Hepatocyte (in vitro differentiated cells): ENCODE measurements around the gene OR52E4. TPM values are rescaled to one million over a fixed set of nuclear protein-coding genes. Genes with fewer than 3 reads are reported as not detected.

Experiments used
- DNase-seq: peaks from one replicate; pipeline ENCODE4 v3.0.0-alpha.2; 2016; ENCODE audit warnings: low spot score
- H2AFZ ChIP-seq: fragments of 200-600 bp; sonication (generic); 2 replicates; pipeline ENCODE4 v1.6.0; 2016; ENCODE audit warnings: antibody characterized with exemption, mild to moderate bottlenecking
- H3K27ac ChIP-seq: fragments of 200-600 bp; sonication (generic); 2 replicates; pipeline ENCODE4 v1.5.1; 2016; ENCODE audit warnings: mild to moderate bottlenecking
- H3K27me3 ChIP-seq: fragments of 200-600 bp; sonication (generic); 2 replicates; pipeline ENCODE4 v1.6.1; 2016
- H3K36me3 ChIP-seq: fragments of 200-600 bp; sonication (generic); replicated peaks from 2 replicates; pipeline ENCODE4 v1.5.1; 2016; ENCODE audit warnings: low read depth; ENCODE audit not compliant: insufficient read depth
- H3K4me1 ChIP-seq: fragments of 200-600 bp; sonication (generic); 2 replicates; pipeline ENCODE4 v1.5.1; 2016; ENCODE audit warnings: mild to moderate bottlenecking, moderate library complexity; ENCODE audit not compliant: insufficient read depth
- H3K4me2 ChIP-seq: fragments of 200-600 bp; sonication (generic); 2 replicates; pipeline ENCODE4 v1.6.0; 2016
- H3K4me3 ChIP-seq: fragments of 200-600 bp; sonication (generic); 2 replicates; pipeline ENCODE4 v1.5.1; 2016; ENCODE audit warnings: mild to moderate bottlenecking
- H3K79me2 ChIP-seq: fragments of 200-600 bp; sonication (generic); 2 replicates; pipeline ENCODE4 v1.6.0; 2017; ENCODE audit warnings: mild to moderate bottlenecking
- H3K9me2 ChIP-seq: fragments of 200-600 bp; sonication (generic); replicated peaks from 2 replicates; pipeline ENCODE4 v1.6.0; 2017; ENCODE audit warnings: mild to moderate bottlenecking; ENCODE audit not compliant: insufficient read depth
- H3K9me3 ChIP-seq: fragments of 200-600 bp; sonication (generic); 2 replicates; pipeline ENCODE4 v1.5.1; 2016; ENCODE audit warnings: low read depth, mild to moderate bottlenecking
- H4K20me1 ChIP-seq: fragments of 200-600 bp; sonication (generic); 2 replicates; pipeline ENCODE4 v1.6.0; 2016; ENCODE audit warnings: mild to moderate bottlenecking; ENCODE audit not compliant: insufficient read depth, poor library complexity, severe bottlenecking
- CTCF ChIP-seq: fragments of 200-600 bp; sonication (generic); IDR thresholded peaks from 2 replicates; pipeline ENCODE4 v1.5.1; 2016; ENCODE audit warnings: antibody characterized with exemption, mild to moderate bottlenecking; ENCODE audit not compliant: poor library complexity
- EZH2 ChIP-seq: fragments of 200-600 bp; sonication (generic); IDR thresholded peaks from 2 replicates; pipeline ENCODE4 v1.6.1; 2016; ENCODE audit warnings: antibody characterized with exemption, mild to moderate bottlenecking, borderline replicate concordance
- EZH2phosphoT487 ChIP-seq: fragments of 200-600 bp; sonication (generic); IDR thresholded peaks from one replicate; pipeline ENCODE4 v1.6.1; 2018; ENCODE audit warnings: antibody characterized with exemption, mild to moderate bottlenecking, low read depth, moderate library complexity; ENCODE audit not compliant: unreplicated experiment, severe bottlenecking
- WGBS: methylation state at CpG from one replicate; pipeline ENCODE4 v1.1.6; 2016; ENCODE audit warnings: low lambda C conversion rate; ENCODE audit errors: missing lambda C conversion rate; 5-methylcytosine and 5-hydroxymethylcytosine counted together
- polyA plus RNA-seq: library from polyadenylated mRNA; unstranded; fragments of >200 nt; fragmentation: Nextera tagmentation; extraction: Ambion mirVana; gene quantifications from 2 replicates; pipeline ENCODE4 v1.2.1, GENCODE V29; 2016
- total RNA-seq: library from RNA; depleted of rRNA; stranded (reverse); fragments of >200 nt; gene quantifications from 2 replicates; pipeline ENCODE4 v1.2.3, GENCODE V29; 2014

The OR52E4 gene
- total and polyA plus RNA-seq, 2 experiments from 2014 or later, result not detected

DNA sequence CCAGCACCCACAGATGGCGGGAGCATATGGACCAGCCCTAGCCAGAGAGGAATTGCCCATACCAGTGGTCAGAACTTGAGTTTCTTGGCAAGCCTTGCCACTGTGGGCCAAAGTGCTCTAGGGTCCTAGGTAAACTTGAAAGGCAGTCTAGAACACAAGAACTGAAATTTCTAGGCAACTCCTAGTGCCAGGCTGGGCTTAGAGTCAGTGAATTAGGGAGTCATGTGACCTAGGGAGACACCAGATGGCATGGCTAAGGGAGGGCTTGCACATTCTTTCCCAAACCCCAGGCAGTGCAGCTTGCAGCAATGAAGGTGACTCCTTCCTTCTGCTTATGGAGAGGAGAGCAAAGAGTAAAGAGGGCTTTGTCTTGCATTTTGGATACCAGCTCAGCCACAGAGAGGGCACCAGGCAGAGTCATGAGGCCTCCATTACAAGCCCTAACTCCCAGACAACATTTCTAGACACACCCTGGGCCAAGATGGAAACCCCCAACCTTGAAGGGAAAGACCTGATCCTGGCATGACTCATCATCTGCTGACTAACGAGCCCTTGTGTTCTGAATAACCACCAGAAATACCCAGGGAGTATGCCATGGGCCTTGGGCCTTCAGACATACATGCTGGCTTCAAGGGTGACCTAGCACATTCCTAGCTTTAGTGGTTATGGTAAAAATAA lies 42.5 kb downstream of the OR52E4 start:
- no peak for TF ChIP-seq EZH2
- no peak for TF ChIP-seq CTCF
- no peak for TF ChIP-seq EZH2phosphoT487
- Histone ChIP-seq H2AFZ (no peak overlapping the region), H3K79me2 (no peaks in the 10 kb centered on the region), H3K4me3 (no peak overlapping the region), H3K9me3 (no peaks in the 10 kb centered on the region), H4K20me1 (no peaks in the 10 kb centered on the region), H3K27ac (no peak overlapping the region), H3K27me3 (no peaks in the 10 kb centered on the region), H3K9me2 (no peaks in the 10 kb centered on the region), H3K4me1 (no peaks in the 10 kb centered on the region), H3K36me3 (no peaks in the 10 kb centered on the region), H3K4me2 (no peak overlapping the region)
- 83% methylated on average over 2 of the region's 2 CpGs for WGBS
- DNase-seq, result no peak

DNA sequence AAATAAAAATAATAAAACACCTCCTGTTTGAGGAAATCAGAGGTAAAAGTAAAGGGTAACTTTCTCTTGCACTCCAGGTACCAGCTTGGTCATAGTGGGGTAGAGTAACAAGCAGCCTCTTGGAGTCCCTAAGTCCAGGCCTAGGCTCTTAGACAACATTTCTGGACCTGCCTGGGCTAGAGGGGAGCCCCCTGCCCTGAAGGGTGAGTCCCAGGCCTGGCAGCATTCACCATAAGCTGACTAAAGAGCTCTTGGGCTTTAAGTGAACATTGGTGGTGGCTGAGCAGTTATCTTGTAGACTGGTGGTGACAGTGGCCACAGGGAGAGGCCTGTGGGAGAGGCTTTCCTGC lies 43.0 kb downstream of the OR52E4 start:
- Histone ChIP-seq H3K27ac (no peak overlapping the region), H3K4me1 (no peaks in the 10 kb centered on the region), H4K20me1 (no peaks in the 10 kb centered on the region), H3K79me2 (no peaks in the 10 kb centered on the region), H3K9me3 (no peaks in the 10 kb centered on the region), H3K9me2 (no peaks in the 10 kb centered on the region), H3K4me3 (no peak overlapping the region), H3K27me3 (no peaks in the 10 kb centered on the region), H3K36me3 (no peaks in the 10 kb centered on the region), H3K4me2 (no peak overlapping the region), H2AFZ (no peak overlapping the region)
- no peak for TF ChIP-seq EZH2
- no peak for TF ChIP-seq EZH2phosphoT487
- no peak for TF ChIP-seq CTCF
- no peak for DNase-seq

DNA sequence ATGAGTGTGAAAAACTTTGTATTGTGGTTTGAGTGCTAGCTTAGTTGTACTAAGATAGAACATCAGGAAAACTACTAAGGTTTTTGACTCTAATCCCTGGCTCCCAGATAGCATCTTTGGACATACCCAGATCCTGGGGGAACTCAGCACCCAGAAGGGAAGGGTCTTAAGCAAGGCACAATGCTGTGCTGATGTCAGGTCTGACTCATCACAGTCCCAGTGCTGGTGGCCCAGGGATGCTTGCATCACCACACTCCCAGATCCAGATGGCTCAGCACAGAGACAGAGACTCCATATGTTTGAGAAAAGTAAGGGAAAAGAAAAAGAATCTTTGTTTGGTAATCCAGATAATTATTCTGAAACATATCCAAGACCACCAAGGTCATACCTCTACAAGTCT lies 43.4 kb downstream of the OR52E4 start:
- Histone ChIP-seq H3K9me2 (no peaks in the 10 kb centered on the region), H3K79me2 (no peaks in the 10 kb centered on the region)
- TF ChIP-seq CTCF (no peak), EZH2phosphoT487 (no peak), EZH2 (no peak)

DNA sequence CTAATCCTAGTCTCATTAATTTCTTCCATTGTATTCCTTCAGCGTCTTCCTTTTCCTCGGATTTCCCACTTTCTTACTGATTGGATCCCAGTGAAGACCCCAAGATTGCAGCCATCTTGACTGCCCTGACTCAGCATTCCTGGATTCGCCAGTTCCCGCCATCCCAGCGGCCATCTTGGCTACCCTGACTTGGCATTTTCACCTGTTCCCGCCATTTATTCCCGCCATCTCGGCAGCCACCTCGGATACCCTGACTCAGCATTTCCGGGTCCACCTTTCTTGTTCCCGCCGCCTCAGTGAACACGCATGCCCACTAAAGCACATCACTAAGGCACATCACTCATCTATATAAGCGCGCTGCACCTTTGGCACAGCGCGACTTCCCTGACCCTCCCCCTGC lies 47.8 kb downstream of the OR52E4 start:
- Histone ChIP-seq H2AFZ (no peak overlapping the region), H3K27ac (no peak overlapping the region), H3K9me3 (no peaks in the 10 kb centered on the region), H3K36me3 (no peaks in the 10 kb centered on the region), H3K4me3 (no peak overlapping the region), H4K20me1 (no peaks in the 10 kb centered on the region), H3K27me3 (no peaks in the 10 kb centered on the region), H3K9me2 (no peaks in the 10 kb centered on the region), H3K79me2 (no peaks in the 10 kb centered on the region), H3K4me1 (no peaks in the 10 kb centered on the region), H3K4me2 (no peak overlapping the region)
- no peak for TF ChIP-seq EZH2
- no peak for TF ChIP-seq EZH2phosphoT487
- no peak for TF ChIP-seq CTCF
- WGBS, result 96% methylated on average over 17 of the region's 17 CpGs
- DNase-seq, result no peak

More for the DNA sequence above, 43.4 kb downstream of the OR52E4 start:
- H4K20me1 ChIP-seq, result no peaks in the 10 kb centered on the region
- no peaks in the 10 kb centered on the region for H3K36me3 ChIP-seq
- H3K27me3 ChIP-seq, result no peaks in the 10 kb centered on the region
- no peak overlapping the region for H3K27ac ChIP-seq
- no peak for DNase-seq
- H3K9me3 ChIP-seq, result no peaks in the 10 kb centered on the region
- H3K4me3 ChIP-seq, result no peak overlapping the region
- no peak overlapping the region for H3K4me2 ChIP-seq
- H3K4me1 ChIP-seq, result no peaks in the 10 kb centered on the region
- H2AFZ ChIP-seq, result no peak overlapping the region
